VCaP (cell line): ENCODE measurements around the gene DENND4B.

Experiments
- H3K27ac ChIP-seq: fragments of 450-650 bp; 2 replicates; pipeline ENCODE4 v1.5.1; 2017
- CTCF ChIP-seq: fragments of 450-650 bp; conservative IDR thresholded peaks from 2 replicates; pipeline ENCODE4 v1.5.1; 2017; ENCODE audit warnings: mild to moderate bottlenecking, moderate library complexity

Gene DENND4B

GRCh38 chr1:153946622-153947241, at the start of gene DENND4B:
Gene DENND4B (minus strand): TSS chr1:153946718. CDS start chr1:153944374, 2,344 bp downstream.
- H3K27ac ChIP-seq = peak within 1 kb of the TSS; percentile 95
- TF ChIP-seq CTCF = peak; percentile 99

GRCh38 chr1:153995640-153996039, 49.1 kb upstream of the DENND4B start:
- no peak overlapping the region for H3K27ac ChIP-seq

GRCh38 chr1:153995202-153995601, 48.7 kb upstream of the DENND4B start:
- TF ChIP-seq CTCF = no peak
- no peak overlapping the region for H3K27ac ChIP-seq

More at GRCh38 chr1:153995640-153996039, 49.1 kb upstream of the DENND4B start:
- TF ChIP-seq CTCF = no peak

- no peak for TF ChIP-seq CTCF
- H3K27ac ChIP-seq = peak overlapping the region; percentile 94
These were observed 45.3 kb upstream of the DENND4B start for GRCh38 chr1:153991806-153992205.

- no peak for TF ChIP-seq CTCF
- H3K27ac ChIP-seq = peak overlapping the region; percentile 94
These were observed 44.7 kb upstream of the DENND4B start for GRCh38 chr1:153991151-153991630.

- TF ChIP-seq CTCF = no peak
- H3K27ac ChIP-seq = peak within 1 kb of the TSS; percentile 94
These were observed 44.1 kb upstream of the DENND4B start, which contains the start of gene RPS27 for GRCh38 chr1:153990468-153991150. Gene RPS27 (plus strand): TSS chr1:153990762. CDS start chr1:153990797, 35 bp downstream.

- H3K27ac ChIP-seq = peak overlapping the region; percentile 68
These were observed 41.1 kb upstream of the DENND4B start for GRCh38 chr1:153987621-153988020.

More at GRCh38 chr1:153987621-153988020, 41.1 kb upstream of the DENND4B start:
- TF ChIP-seq CTCF = no peak
